Tibial artery (tissue), 4 donors: Measurements from ENCODE around the gene ZNF341.
A peak's percentile ranks its signal among the peaks of the same experiment; 100 is the strongest.

Experiments
- DNase-seq, 2 donors: peaks; one replicate each; pipeline ENCODE4 v3.0.0-alpha.2; 2019
- H3K27ac ChIP-seq, 2 donors: fragments of 200-600 bp; sonication (generic) in 1 of 2; 1 replicate in 1 of 2; 2 replicates in 1 of 2; pipeline ENCODE4 v1.5.1; 2018 to 2019; ENCODE audit warnings: mild to moderate bottlenecking in 1 of 2
- H3K27me3 ChIP-seq, 2 donors: fragments of 200-600 bp; sonication (generic) in 1 of 2; one replicate each; pipeline versions ENCODE4 v1.5.1 to v1.6.0; 2016 to 2019
- H3K36me3 ChIP-seq, 3 donors: fragments of 200-600 bp; sonication (generic) in 2 of 3; one replicate each; pipeline ENCODE4 v1.5.1; 2016 to 2019; ENCODE audit warnings: mild to moderate bottlenecking in 2 of 3
- H3K4me1 ChIP-seq, 4 donors: fragments of 200-600 bp; sonication (generic) in 2 of 4; 1 replicate in 3 of 4; 2 replicates in 1 of 4; pipeline ENCODE4 v1.5.1; 2016 to 2019
- H3K4me3 ChIP-seq, 2 donors: fragments of 200-600 bp; sonication (generic) in 1 of 2; 1 replicate in 1 of 2; 2 replicates in 1 of 2; pipeline ENCODE4 v1.5.1; 2018 to 2019; ENCODE audit warnings: mild to moderate bottlenecking in 2 of 2
- H3K9me3 ChIP-seq, 3 donors: fragments of 200-600 bp; sonication (generic) in 1 of 3; one replicate each; pipeline ENCODE4 v1.5.1; 2016 to 2019
- CTCF ChIP-seq, 2 experiments: fragments of 200-600 bp in 1 of 2; fragments of 450-650 bp in 1 of 2; IDR thresholded peaks; one replicate each; pipeline ENCODE4 v1.5.1; 2017 to 2019; ENCODE audit warnings: antibody characterized with exemption in 2 of 2, mild to moderate bottlenecking in 1 of 2, moderate library complexity in 1 of 2
- intact Hi-C: fragments of 100-400 bp; cut with DNase I; formaldehyde crosslinking; loops from one replicate; pipeline ENCODE4 v1.15.0; 2023; ENCODE audit warnings: low total_unique reads

ZNF341 gene

GRCh38 chr20:33825340-33826269 is 93.8 kb downstream of the ZNF341 start:
- DNase-seq, result no peak

DNA sequence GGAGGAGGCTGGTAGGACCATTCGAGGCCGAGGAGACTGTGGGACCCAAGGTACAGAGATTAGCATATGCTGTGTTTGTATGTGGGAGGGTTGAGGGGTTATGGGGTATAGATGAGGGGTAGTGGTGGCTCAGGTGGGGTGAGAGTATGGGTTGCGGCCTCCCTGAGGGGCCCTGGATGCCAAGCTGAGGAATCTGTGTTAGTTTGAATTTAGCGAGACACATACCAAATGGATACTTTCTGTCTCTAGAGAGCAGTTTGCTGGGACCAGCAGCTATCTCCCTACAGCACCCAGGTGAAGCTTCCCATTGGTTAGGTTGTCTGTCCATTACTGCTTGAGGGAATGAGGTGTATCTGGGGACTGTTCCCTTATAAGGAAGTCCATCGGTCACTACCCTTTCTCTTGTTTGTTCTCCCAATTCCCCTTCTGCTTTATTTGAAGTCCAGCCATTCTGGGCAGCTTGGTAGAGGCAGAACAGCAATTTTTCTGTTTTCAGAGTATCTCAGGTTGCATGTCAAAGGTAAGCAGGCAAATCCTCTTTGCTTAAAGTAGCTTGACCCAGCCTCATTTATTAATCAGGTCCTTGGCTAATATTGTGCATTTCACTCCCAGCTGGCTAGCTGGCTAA is 94.6 kb downstream of the ZNF341 start:
- no peaks in the 10 kb centered on the region for H3K36me3 ChIP-seq
- peaks cover 0 to 75% (median 51%) of the 10 kb centered on the region in 4 donors for H3K4me1 ChIP-seq
- intact Hi-C loops, result no loop called here
- no peaks in the 10 kb centered on the region for H3K9me3 ChIP-seq
- TF ChIP-seq CTCF (IDR thresholded peaks at IDR 0.05), result no peak
- no peaks in the 10 kb centered on the region for H3K27me3 ChIP-seq
- no peak overlapping the region for H3K4me3 ChIP-seq
- DNase-seq, result no peak
- H3K27ac ChIP-seq, result peak overlapping the region; percentile 76

More at GRCh38 chr20:33825340-33826269, 93.8 kb downstream of the ZNF341 start:
- TF ChIP-seq CTCF (IDR thresholded peaks at IDR 0.05), result no peak
- intact Hi-C loops, result no loop called here
- no peaks in the 10 kb centered on the region for H3K36me3 ChIP-seq
- peak overlapping the region; percentile 76 for H3K27ac ChIP-seq
- no peaks in the 10 kb centered on the region for H3K27me3 ChIP-seq
- peaks cover 0 to 74% (median 49%) of the 10 kb centered on the region in 4 donors for H3K4me1 ChIP-seq
- H3K9me3 ChIP-seq, result no peaks in the 10 kb centered on the region
- no peak overlapping the region for H3K4me3 ChIP-seq

GRCh38 chr20:33827109-33827508 is 95.3 kb downstream of the ZNF341 start:
- Histone ChIP-seq H3K27ac (peak overlapping the region; percentile 76), H3K4me3 (no peak overlapping the region), H3K4me1 (peaks cover 0 to 75% (median 57%) of the 10 kb centered on the region in 4 donors)

GRCh38 chr20:33827634-33828325 is 96.0 kb downstream of the ZNF341 start:
- Histone ChIP-seq H3K27ac (peak overlapping the region; percentile 76), H3K4me1 (peaks cover 0 to 77% (median 62%) of the 10 kb centered on the region in 4 donors), H3K36me3 (no peaks in the 10 kb centered on the region), H3K9me3 (no peaks in the 10 kb centered on the region), H3K4me3 (no peak overlapping the region), H3K27me3 (no peaks in the 10 kb centered on the region)
- no peak for TF ChIP-seq CTCF (IDR thresholded peaks at IDR 0.05)
- DNase-seq, result no peak
- intact Hi-C loops, result no loop called here

More at GRCh38 chr20:33827109-33827508, 95.3 kb downstream of the ZNF341 start:
- H3K27me3 ChIP-seq, result no peaks in the 10 kb centered on the region
- no peaks in the 10 kb centered on the region for H3K9me3 ChIP-seq
- intact Hi-C loops, result no loop called here
- DNase-seq, result no peak
- no peak for TF ChIP-seq CTCF (IDR thresholded peaks at IDR 0.05)
- no peaks in the 10 kb centered on the region for H3K36me3 ChIP-seq

DNA sequence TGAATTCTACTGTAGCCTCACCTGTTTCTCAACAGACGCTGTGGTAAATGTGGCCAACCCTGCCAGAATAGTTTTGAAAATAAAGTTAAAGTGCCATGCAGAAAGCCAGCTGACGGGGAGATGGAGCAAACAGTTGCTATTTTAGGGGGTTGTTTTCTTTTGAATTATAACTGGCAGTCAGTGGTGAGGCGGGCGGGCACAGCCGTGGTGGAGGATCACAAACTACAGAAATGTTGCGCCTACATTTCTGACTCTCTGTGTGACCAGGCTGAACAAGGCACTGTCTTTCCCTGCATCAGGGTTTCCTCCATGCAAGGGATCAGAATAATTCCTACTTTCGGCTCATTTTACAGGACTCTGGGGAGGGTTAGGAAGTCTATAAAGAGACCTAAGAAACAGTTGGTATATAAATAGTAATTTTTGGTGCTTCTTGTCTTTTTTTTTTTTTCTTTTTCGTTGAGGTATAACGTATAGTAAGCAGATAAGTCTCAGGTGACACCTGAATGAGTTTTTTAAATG is 96.6 kb downstream of the ZNF341 start:
- Histone ChIP-seq H3K4me1 (peaks cover 0 to 83% (median 68%) of the 10 kb centered on the region in 4 donors), H3K36me3 (no peaks in the 10 kb centered on the region), H3K27me3 (no peaks in the 10 kb centered on the region), H3K4me3 (no peak overlapping the region), H3K27ac (peak overlapping the region; percentile 76), H3K9me3 (no peaks in the 10 kb centered on the region)
- no peak for TF ChIP-seq CTCF (IDR thresholded peaks at IDR 0.05)
- intact Hi-C loops, result no loop called here
- DNase-seq, result peak in 1 of 2 donors; percentile 71
